ENCODE measurements around the gene ABCB8.

ABCB8 gene

GRCh38 chr7:151028131-151028947, at the start of gene ABCB8:
Gene ABCB8, plus strand, starts transcription at chr7:151028450. Its CDS starts 66 bp downstream, at chr7:151028516.
- DNase-seq, result peak; percentile 100

GRCh38 chr7:150979713-150980390, 48.4 kb upstream of the ABCB8 start:
- DNase-seq, result no peak

- DNase-seq, result peak; percentile 56
Observed at GRCh38 chr7:150980663-150981062, 47.6 kb upstream of the ABCB8 start.

GRCh38 chr7:150981644-150982043, 46.6 kb upstream of the ABCB8 start:
- no peak for DNase-seq

GRCh38 chr7:150982351-150982750, 45.9 kb upstream of the ABCB8 start:
- no peak for DNase-seq

GRCh38 chr7:150983893-150984368, 44.3 kb upstream of the ABCB8 start:
- peak; percentile 86 for DNase-seq

GRCh38 chr7:150986099-150986512, 42.1 kb upstream of the ABCB8 start:
- peak; percentile 90 for DNase-seq

GRCh38 chr7:150986556-150986955, 41.7 kb upstream of the ABCB8 start:
- no peak for DNase-seq

GRCh38 chr7:150988230-150989226, 39.7 kb upstream of the ABCB8 start:
- DNase-seq, result peak; percentile 95

GRCh38 chr7:150989456-150989855, 38.8 kb upstream of the ABCB8 start:
- no peak for DNase-seq

- no peak for DNase-seq
Observed at GRCh38 chr7:150990416-150991186, 37.6 kb upstream of the ABCB8 start, which contains the start of gene NOS3. Gene NOS3, plus strand, starts transcription at chr7:150991017. Its CDS starts 2,787 bp downstream, at chr7:150993804.

GRCh38 chr7:150992051-150992640, 36.1 kb upstream of the ABCB8 start:
- no peak for DNase-seq

GRCh38 chr7:150992833-150993302, 35.4 kb upstream of the ABCB8 start:
- DNase-seq, result peak; percentile 90

- DNase-seq, result no peak
Observed at GRCh38 chr7:150993511-150993910, 34.7 kb upstream of the ABCB8 start.

GRCh38 chr7:150994141-150994837, 34.0 kb upstream of the ABCB8 start:
- DNase-seq, result no peak

- no peak for DNase-seq
Observed at GRCh38 chr7:150994838-150995510, 33.3 kb upstream of the ABCB8 start.

- no peak for DNase-seq
Observed at GRCh38 chr7:150996376-150997074, 31.7 kb upstream of the ABCB8 start.

- DNase-seq, result no peak
Observed at GRCh38 chr7:150997075-150997511, 31.2 kb upstream of the ABCB8 start.

- DNase-seq, result no peak
Observed at GRCh38 chr7:150997817-150998216, 30.4 kb upstream of the ABCB8 start.
